SK-MEL-5 (cell line): Measurements from ENCODE around the gene CPN2. TPM values are rescaled to one million over a fixed set of nuclear protein-coding genes. Genes with fewer than 3 reads are reported as not detected.

ENCODE experiments used
- DNase-seq: peaks from one replicate; pipeline ENCODE4 v3.0.0-alpha.2; 2016; ENCODE audit warnings: low read depth, low spot score
- in situ Hi-C: cut with HindIII; loops from 2 replicates; pipeline ENCODE4 v1.10.0; 2016; ENCODE audit warnings: low sequenced_read_pairs, high pct_unique_total_duplicates, low pct_unique_long_range_greater_than_20kb
- polyA plus RNA-seq, 2 experiments: library from polyadenylated mRNA; depleted of rRNA; stranded (reverse); fragments of >200 nt; gene quantifications; 2 replicates each; pipeline ENCODE4 v1.2.3, GENCODE V29; 2015
- total RNA-seq: library from RNA; depleted of rRNA; stranded (reverse); fragments of >200 nt; shearing (Covaris generic); gene quantifications from 2 replicates; pipeline ENCODE4 v1.2.3, GENCODE V29; 2014; rRNA removed

Gene CPN2
- not detected in 2 replicates for total RNA-seq
- not detected in 2 replicates for polyA plus RNA-seq (2015; cell fraction: cytosol; rRNA removed)
- not detected in 2 replicates for polyA plus RNA-seq (2015; cell fraction: nucleus; rRNA removed)

GRCh38 chr3:194351080-194351672 lies at the start of gene CPN2:
CPN2 (minus strand) TSS chr3:194351328; CDS start chr3:194342702, 8,626 bp downstream.
- no peak for DNase-seq
- in situ Hi-C loops: no loop called here

GRCh38 chr3:194399874-194400411 lies 48.8 kb upstream of the CPN2 start:
- DNase-seq: no peak
- in situ Hi-C loops: no loop called here

- in situ Hi-C loops: no loop called here
Measured at GRCh38 chr3:194399166-194399565, 48.0 kb upstream of the CPN2 start, which contains the start of gene GP5. GP5 (minus strand) TSS chr3:194399266; CDS start chr3:194398282, 984 bp downstream.

GRCh38 chr3:194397757-194398312 lies 46.7 kb upstream of the CPN2 start:
- in situ Hi-C loops: no loop called here
- DNase-seq: no peak

More at GRCh38 chr3:194399166-194399565, 48.0 kb upstream of the CPN2 start, which contains the start of gene GP5:
- no peak for DNase-seq

GRCh38 chr3:194396859-194397756 lies 46.0 kb upstream of the CPN2 start:
- DNase-seq: no peak
- in situ Hi-C loops: no loop called here

- in situ Hi-C loops: no loop called here
Measured at GRCh38 chr3:194396539-194396858, 45.4 kb upstream of the CPN2 start.

GRCh38 chr3:194395778-194396538 lies 44.8 kb upstream of the CPN2 start:
- no peak for DNase-seq
- in situ Hi-C loops: no loop called here

More at GRCh38 chr3:194396539-194396858, 45.4 kb upstream of the CPN2 start:
- DNase-seq: no peak

- in situ Hi-C loops: no loop called here
- peak; percentile 60 for DNase-seq
Measured at GRCh38 chr3:194395212-194395611, 44.1 kb upstream of the CPN2 start.

GRCh38 chr3:194392576-194392975 lies 41.4 kb upstream of the CPN2 start:
- DNase-seq: no peak
- in situ Hi-C loops: no loop called here

- no peak for DNase-seq
- in situ Hi-C loops: no loop called here
Measured at GRCh38 chr3:194390835-194391234, 39.7 kb upstream of the CPN2 start.

GRCh38 chr3:194389269-194389668 lies 38.1 kb upstream of the CPN2 start:
- in situ Hi-C loops: no loop called here
- DNase-seq: no peak

- in situ Hi-C loops: no loop called here
- DNase-seq: no peak
Measured at GRCh38 chr3:194387926-194388418, 36.8 kb upstream of the CPN2 start.

- DNase-seq: no peak
- in situ Hi-C loops: no loop called here
Measured at GRCh38 chr3:194387276-194387675, 36.1 kb upstream of the CPN2 start.

GRCh38 chr3:194386648-194387047 lies 35.5 kb upstream of the CPN2 start:
- in situ Hi-C loops: no loop called here
- DNase-seq: no peak

- in situ Hi-C loops: no loop called here
- DNase-seq: no peak
Measured at GRCh38 chr3:194386066-194386465, 34.9 kb upstream of the CPN2 start.

- DNase-seq: no peak
- in situ Hi-C loops: no loop called here
Measured at GRCh38 chr3:194384569-194385001, 33.5 kb upstream of the CPN2 start.

GRCh38 chr3:194384156-194384555 lies 33.0 kb upstream of the CPN2 start:
- in situ Hi-C loops: no loop called here
- no peak for DNase-seq
